ENCODE measurements around the gene OPCML.

Gene OPCML

GRCh38 chr11:132785878-132786277 is 746.4 kb downstream of the OPCML start:
- DNase-seq (ENCODE audit: low spot score): no peak

DNA sequence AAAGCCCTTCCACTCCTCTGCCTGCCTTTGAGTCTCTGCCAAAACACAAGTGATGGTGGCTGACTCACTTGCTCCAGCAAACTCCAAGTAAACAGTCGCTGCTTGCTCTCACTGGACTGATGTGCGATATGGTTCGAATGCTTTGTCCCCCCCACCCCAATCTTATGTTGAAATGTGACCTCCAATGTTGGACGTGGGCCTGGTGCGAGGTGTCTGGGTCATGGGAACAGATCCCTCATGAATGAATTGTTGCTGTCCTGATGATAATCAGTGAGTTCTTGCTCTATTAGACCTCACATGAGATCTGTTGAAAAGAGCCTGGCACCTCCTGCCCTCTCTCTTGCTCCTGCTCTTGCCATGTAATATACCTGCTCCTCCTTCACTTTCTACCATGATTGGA is 747.9 kb downstream of the OPCML start:
- no peak for DNase-seq (ENCODE audit: low spot score)

- no peak for DNase-seq (ENCODE audit: low spot score)
These were observed 750.2 kb downstream of the OPCML start for GRCh38 chr11:132782102-132782501.

GRCh38 chr11:132780046-132780445 is 752.3 kb downstream of the OPCML start:
- DNase-seq (ENCODE audit: low spot score): no peak

DNA sequence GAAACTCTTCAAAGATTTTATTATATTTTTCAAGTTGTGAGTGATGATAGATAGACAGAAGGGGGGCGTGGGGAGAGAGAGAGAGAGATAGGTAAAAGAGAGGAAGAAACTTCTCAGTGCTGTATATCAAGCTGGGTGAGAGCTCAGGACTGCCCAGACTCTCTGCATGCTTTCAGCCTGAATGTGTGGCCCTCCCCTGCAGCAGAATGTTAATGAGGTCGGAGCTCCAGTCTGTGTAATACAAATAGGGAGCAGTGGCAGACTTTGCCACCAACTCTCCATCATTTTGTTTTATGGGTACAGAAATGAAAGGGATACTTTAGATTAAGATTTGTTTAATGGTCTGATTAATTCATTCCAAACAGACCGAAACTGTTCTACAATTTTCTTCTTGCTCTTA is 752.8 kb downstream of the OPCML start:
- no peak for DNase-seq (ENCODE audit: low spot score)

DNA sequence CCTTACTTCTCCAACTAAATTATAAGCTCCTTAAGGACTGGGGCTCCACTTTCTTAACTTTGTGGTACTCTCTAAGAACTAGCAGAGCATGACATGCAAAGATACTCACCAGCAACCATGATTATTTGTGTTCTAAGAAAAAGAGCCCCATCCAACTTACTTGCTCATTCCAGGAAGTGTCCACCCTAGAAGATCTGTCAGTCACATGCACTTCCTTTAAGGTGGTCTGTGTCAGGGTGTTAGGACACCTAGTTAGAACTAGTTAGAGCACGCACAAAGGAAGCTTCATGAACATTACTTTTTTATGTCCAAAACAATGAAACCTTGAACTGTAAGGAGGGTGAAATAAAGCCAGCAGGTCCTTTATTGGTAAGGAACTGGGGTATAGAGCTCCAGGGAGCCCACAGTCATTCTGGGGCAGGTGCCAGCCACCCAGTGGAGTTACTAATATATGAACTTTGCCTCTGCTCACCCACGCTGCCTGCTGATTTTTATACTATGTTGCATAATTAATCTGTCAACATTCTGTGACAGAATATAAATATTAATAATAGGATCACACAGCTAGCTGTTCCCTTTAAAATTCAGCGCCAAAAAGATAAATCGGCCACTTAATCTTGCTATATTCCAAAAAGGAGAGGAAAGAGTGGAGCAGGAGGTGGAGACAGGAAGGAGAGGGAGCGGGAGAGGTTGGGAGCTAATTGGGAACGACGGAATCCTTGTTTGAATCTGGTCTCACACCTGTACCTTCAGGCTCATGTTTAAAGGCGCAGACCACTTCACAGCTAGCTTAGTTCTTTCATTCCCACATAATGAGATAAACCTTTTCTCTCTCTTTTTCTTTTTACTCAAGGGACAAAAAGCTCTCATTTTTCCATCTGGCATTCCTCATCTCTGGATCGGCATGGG is 755.0 kb downstream of the OPCML start:
- DNase-seq (ENCODE audit: low spot score): no peak

DNA sequence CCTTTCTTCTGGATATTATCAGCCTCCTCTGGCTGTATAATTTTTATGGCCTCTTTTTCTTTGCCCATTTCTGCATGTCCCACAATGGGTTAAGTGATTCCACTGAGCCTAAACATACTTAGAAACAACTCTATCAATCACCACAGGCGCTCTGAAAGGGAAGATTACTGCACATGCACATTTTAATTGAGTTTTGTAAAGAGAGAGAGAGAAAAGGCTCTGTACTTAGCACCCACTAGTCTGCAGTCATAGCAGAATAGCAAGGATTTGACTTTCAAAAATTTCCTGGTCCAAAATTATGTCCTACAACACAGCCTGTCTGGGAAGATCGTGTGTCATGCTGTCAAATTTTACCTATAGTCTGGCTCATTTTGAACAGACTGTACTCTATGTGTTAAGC is 758.5 kb downstream of the OPCML start:
- no peak for DNase-seq (ENCODE audit: low spot score)

- no peak for DNase-seq (ENCODE audit: low spot score)
These were observed 759.4 kb downstream of the OPCML start for GRCh38 chr11:132772703-132773545.

DNA sequence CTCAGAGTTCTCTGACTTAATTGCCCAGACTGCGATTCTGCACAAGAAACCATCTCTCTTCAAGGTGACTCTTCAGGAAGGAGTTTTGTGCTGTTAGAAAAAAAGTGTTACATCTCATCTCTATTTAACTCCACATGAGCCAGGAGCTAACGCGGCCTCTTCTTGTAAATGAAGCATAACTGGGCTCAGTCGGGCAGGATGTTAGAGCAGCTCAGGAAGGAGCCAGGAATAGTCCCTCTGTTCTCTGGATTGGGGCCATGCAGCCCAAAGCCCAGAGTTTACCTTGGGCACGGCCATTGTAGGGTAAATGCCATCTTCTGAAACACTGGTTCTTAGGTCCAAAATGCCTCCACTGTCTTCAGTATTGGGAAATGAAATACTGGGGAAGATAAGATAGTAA is 760.6 kb downstream of the OPCML start:
- no peak for DNase-seq (ENCODE audit: low spot score)

DNA sequence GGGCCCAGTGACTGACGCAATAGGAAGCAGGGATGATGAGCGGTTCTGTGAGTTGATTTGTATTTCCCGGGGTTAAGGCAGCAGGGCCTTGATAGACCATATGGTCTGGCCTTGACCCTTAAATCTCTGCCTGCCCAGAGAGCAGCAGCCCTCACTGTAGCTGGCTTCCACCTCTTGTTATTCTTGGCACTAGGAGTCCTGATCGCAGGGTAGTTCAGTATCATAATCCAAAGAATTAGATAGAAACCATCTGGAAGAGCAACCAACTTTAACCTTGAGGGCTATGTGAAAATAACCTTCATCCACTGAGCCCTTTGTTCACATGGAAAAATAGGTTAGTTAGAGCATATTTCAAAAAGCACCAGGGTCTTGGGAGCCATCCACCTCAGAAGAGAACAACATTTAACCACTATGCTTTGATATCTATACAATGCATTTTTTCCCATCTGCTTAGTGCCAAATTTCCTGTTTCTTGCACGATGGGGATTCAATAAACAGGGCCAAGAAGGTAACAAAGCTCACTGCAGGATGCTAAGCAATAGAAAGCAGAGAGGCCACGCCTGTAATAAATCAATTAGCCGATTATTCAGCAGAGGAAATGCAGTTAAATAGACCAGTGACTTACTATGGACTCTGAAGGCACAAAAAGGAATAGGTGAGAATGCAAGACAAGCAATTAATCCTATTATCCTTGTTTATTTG is 761.3 kb downstream of the OPCML start:
- DNase-seq (ENCODE audit: low spot score): no peak

DNA sequence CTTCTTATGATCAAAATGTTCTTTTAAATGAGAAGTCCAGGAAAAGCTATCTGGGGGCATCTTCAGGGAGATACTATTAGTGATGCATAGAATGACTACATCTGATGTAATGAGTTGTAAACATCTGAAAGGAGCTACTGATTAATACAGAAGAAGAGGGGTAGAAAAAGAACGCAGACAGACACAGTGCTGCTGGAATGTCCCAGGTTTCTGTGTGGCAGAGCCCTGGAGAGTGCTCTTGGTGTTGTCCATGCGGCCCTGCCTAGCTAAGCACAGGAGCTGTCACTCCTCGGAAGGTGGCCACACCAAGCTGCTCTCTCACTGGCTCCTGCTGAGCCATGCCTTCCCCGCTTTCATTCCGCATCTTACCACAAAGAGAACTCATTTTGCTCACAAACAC is 768.8 kb downstream of the OPCML start:
- DNase-seq (ENCODE audit: low spot score): no peak

DNA sequence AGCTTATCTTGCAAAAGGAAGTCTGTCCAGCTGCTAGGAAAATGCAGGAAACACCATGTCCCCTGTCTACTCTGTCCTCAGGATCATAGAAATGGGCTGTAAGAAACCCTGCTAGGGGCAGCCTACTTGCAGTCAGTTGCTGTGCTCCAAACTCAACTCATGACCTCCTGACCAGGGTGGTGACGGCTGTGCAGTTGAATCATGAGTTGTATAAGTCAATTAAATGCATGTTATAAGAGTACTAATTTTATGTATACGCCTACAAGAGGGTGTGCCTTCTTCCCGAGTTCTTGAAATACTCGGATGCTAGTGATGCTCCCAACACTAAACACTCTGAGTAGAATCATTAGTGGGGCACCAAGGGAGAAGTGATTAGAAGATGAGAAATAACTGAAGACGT is 776.4 kb downstream of the OPCML start:
- DNase-seq (ENCODE audit: low spot score): no peak

DNA sequence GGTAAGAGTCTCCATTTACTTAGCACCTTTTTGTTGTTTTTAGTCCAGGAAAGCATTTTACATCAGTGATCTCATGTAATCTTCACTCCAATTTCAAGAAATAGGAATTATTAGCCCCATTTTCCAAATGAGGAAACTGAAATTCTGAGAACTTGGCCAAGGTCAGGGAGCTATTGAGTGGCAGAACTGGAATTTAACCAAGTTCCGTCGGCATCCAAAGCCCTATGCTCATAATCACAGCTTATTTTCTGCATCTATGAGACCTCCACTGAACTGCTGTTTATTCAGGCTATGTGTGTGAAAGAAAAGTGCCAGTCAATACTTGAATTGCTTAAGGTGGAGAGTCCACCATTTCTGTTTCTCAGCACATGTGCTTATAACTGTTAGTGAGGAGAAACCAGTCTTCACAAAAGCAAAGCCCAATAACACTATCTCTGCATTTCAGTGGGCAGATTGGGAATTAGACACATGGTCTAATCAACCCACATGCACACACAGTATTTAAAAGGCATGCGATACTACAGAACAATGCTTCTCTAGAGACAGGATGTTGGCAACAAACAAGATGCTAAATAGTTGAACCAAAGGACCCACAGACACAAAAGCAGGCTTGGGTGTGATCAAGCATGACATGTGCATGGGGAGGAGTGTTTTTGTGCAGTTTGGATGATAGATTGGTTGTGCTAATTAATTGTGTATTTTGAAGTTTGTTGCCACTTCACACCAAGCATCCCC is 780.6 kb downstream of the OPCML start:
- no peak for DNase-seq (ENCODE audit: low spot score)

GRCh38 chr11:132746305-132746704 is 786.0 kb downstream of the OPCML start:
- no peak for DNase-seq (ENCODE audit: low spot score)

DNA sequence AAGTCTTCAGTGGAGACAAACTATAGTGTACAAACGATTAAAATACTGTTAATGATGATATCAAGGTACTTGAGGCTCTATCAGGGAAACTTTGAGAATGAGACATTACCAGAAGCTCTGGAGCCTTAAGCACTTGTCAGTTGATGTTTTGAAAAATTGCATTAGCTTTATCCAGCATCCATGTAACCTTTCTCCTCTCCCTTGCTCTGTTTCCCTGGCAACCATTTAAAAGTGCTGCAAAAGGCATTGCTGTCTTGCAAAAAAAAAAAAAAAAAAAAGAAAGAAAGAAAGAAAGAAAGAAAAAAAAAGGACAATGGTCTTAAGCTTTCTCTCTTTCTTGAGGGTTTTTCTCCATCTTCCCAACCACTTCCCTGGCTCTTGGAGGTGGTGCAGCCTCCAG is 787.0 kb downstream of the OPCML start:
- no peak for DNase-seq (ENCODE audit: low spot score)

- DNase-seq (ENCODE audit: low spot score): no peak
These were observed 787.5 kb downstream of the OPCML start for GRCh38 chr11:132744771-132745170.

DNA sequence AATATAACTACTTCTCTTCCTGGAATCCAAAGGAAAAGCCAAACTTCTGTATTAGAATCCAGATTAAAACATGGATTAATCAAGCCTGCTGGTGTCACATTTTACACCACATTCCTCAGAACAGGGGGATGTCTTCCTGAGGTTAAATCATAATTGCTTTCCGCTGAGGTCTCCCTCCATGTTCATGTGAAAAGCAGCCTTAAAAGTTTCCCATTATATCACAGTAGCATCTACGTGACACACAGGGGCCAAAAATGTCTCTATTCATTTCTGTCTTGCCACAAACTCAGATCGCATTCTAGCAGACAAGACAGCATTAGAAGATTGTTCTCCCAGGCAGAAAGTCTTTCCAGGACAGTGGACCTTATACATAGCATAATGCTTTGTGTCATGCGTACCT is 788.7 kb downstream of the OPCML start:
- no peak for DNase-seq (ENCODE audit: low spot score)

DNA sequence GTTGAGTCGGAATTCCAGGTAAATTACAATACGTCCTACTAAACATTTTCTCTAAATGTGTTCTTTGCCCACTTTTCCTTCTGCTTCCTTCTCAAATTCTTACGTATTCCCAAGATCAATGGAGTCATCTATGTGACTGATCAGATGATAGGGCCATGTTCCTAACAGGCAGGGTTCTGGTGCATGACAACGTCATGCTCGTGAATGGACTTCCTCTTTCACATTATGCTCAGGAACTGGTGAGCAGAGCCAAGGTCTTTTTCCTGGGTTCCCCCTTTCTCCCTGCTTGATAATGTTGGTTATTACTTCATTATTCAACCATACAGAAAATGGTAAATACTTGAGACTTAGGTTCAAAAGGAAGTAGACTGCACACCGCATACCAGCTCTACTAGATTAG is 789.4 kb downstream of the OPCML start:
- no peak for DNase-seq (ENCODE audit: low spot score)

DNA sequence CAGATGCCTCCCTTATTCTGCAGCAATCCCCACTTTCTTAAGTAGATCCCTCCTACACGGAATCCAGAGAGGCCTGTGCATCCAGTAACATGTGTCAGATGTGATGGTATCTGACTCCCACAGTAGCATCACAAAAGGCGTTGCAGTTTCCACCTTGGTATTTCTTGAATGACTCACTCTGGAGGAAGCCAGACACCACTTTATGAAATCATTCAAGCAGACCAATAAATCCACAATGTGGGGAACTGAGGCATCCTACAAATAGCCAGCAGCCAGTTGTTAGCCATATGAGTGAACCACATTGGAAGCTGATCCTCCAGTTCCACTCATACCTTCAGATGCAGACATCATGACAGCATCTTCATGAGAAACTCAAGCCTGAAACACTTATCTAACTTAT is 798.1 kb downstream of the OPCML start:
- no peak for DNase-seq (ENCODE audit: low spot score)

DNA sequence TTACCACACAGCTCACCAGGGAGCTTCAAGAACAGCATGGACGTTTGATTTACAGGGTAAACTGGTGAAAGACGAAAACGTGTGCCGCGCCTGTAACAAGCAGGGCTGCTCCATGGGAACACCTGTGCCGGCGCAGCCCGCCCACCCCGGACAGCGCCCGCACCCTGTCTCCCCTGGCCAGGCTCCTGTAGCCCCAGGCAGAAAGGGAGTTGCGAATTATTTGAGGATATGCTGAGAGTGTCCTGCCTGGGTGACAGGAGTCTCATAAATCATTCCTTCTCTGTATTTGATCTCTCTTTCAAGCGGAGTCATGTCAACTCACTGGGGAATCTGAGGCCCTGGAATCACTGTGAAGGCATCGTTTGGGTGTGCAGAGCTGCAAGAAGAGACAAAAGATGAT is 804.3 kb downstream of the OPCML start:
- no peak for DNase-seq (ENCODE audit: low spot score)

- no peak for DNase-seq (ENCODE audit: low spot score)
These were observed 810.8 kb downstream of the OPCML start for GRCh38 chr11:132721526-132721925.

DNA sequence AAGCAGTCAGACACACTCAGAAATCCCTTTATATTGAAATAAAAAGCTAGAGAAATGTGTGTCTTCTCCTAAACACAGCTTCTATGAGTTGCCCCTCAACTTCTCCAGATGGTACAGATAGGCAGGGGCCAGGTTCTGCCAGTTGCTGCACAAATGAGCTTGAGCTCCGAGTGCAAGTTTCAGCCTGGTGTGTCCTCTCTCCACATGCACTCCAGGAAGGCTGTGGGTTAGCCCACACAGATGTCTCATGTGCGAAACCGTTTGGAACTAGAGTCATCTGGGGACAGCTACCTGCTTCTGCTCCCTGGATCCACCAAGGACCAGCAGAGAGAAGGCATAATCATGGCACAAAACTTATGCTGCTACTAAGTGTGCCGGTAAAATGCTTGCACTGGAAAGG is 812.6 kb downstream of the OPCML start:
- DNase-seq (ENCODE audit: low spot score): no peak
